Gastrocnemius medialis (tissue), 4 donors: ENCODE measurements around the gene PHF2. TPM values are rescaled to one million over a fixed set of nuclear protein-coding genes. Genes with fewer than 3 reads are reported as not detected.

Source experiments
- ATAC-seq, 2 donors: fragments of 150-250 bp; one replicate each; pipeline ENCODE4 v1.9.1; 2016
- DNase-seq, 2 donors: peaks; one replicate each; pipeline ENCODE4 v3.0.0-alpha.2; 2019
- H3K27ac ChIP-seq, 4 donors: fragments of 200-600 bp; sonication (generic); 1 replicate in 1 of 4; 2 replicates in 3 of 4; pipeline ENCODE4 v1.5.1; 2016 to 2018; ENCODE audit warnings: mild to moderate bottlenecking in 2 of 4, moderate library complexity in 1 of 4
- H3K27me3 ChIP-seq, 3 donors: fragments of 200-600 bp; sonication (generic) in 2 of 3; 1 replicate in 1 of 3; 2 replicates in 2 of 3; pipeline versions ENCODE4 v1.5.1 to v1.6.0; 2016 to 2019; ENCODE audit warnings: mild to moderate bottlenecking in 1 of 3, moderate library complexity in 1 of 3
- H3K36me3 ChIP-seq, 2 donors: fragments of 200-600 bp; sonication (generic) in 1 of 2; one replicate each; pipeline ENCODE4 v1.5.1; 2017 to 2018
- H3K4me1 ChIP-seq, 2 donors: fragments of 200-600 bp; sonication (generic) in 1 of 2; one replicate each; pipeline ENCODE4 v1.5.1; 2016 to 2017; ENCODE audit warnings: mild to moderate bottlenecking in 2 of 2
- H3K4me3 ChIP-seq, 4 donors: fragments of 200-600 bp; sonication (generic) in 3 of 4; 1 replicate in 1 of 4; 2 replicates in 3 of 4; pipeline ENCODE4 v1.5.1; 2016 to 2019; ENCODE audit warnings: mild to moderate bottlenecking in 2 of 4
- H3K9me3 ChIP-seq, 3 donors: fragments of 200-600 bp; sonication (generic) in 2 of 3; 1 replicate in 1 of 3; 2 replicates in 2 of 3; pipeline ENCODE4 v1.5.1; 2016 to 2019
- CTCF ChIP-seq, 5 experiments: fragments of 450-650 bp in 3 of 5; fragments of 200-600 bp in 2 of 5; sonication (generic) in 2 of 5; IDR thresholded peaks in 4 of 5; conservative IDR thresholded peaks in 1 of 5; 1 replicate in 4 of 5; 2 replicates in 1 of 5; pipeline ENCODE4 v1.5.1; 2016 to 2019; ENCODE audit warnings: antibody characterized with exemption in 5 of 5, mild to moderate bottlenecking in 3 of 5, moderate library complexity in 3 of 5
- POLR2A ChIP-seq, 2 donors: fragments of 450-650 bp; IDR thresholded peaks; one replicate each; pipeline ENCODE4 v1.6.1; 2017; ENCODE audit warnings: antibody characterized with exemption in 2 of 2, mild to moderate bottlenecking in 2 of 2, moderate library complexity in 2 of 2
- in situ Hi-C, 4 donors: fragments of 200-750 bp; cut with MboI; loops; one replicate each; pipeline versions ENCODE4 v1.15.0 to v1.8.0; 2017; ENCODE audit warnings: low sequenced_read_pairs in 4 of 4
- intact Hi-C: fragments of 100-400 bp; cut with DNase I; formaldehyde crosslinking; loops from one replicate; pipeline ENCODE4 v1.15.1; 2023; ENCODE audit warnings: low total_unique reads
- total RNA-seq, 4 donors: library from RNA; depleted of rRNA; stranded (reverse); fragments of >200 nt; gene quantifications; one replicate each; pipeline versions ENCODE4 v1.1.0 to v1.2.3, GENCODE V29; 2016

Gene PHF2
- total RNA-seq, 4 donors from 2014 or later = 18.8 to 24.3 (median 21.9) TPM

GRCh38 chr9:93567271-93567959 is 9.0 kb upstream of the PHF2 start:
- no peaks in the 10 kb centered on the region for H3K9me3 ChIP-seq
- intact Hi-C loops (loop anchor here (2.0 to 5.0 kb wide), 2 partner anchors 57 to 360 kb away; no protein-coding TSS in a partner anchor), in situ Hi-C loops (loop anchor here (5.0 to 25.0 kb wide), 5 partner anchors 105 to 405 kb away; partner anchors contain the start of genes FAM120A (in 3 of the 4) and FAM120AOS (in 3 of the 4))
- peaks cover 10 to 13% of the 10 kb centered on the region in 2 donors for H3K4me1 ChIP-seq
- H3K4me3 ChIP-seq = peak overlapping the region; percentile 64 to 88 (median 72)
- peak in 1 of 2 donors; percentile 36 for ATAC-seq
- no peaks in the 10 kb centered on the region for H3K27me3 ChIP-seq
- peaks cover 0 to 29% of the 10 kb centered on the region in 2 donors for H3K36me3 ChIP-seq
- TF ChIP-seq POLR2A (IDR thresholded peaks at IDR 0.05) (no peak), CTCF (IDR thresholded peaks at IDR 0.05 in 4 of 5, conservative IDR thresholded peaks at IDR 0.05 in 1 of 5) (no peak)
- peak overlapping the region; percentile 89 to 99 (median 94) for H3K27ac ChIP-seq
- DNase-seq = peak in 1 of 2 donors; percentile 38

GRCh38 chr9:93568169-93568568 is 8.2 kb upstream of the PHF2 start:
- in situ Hi-C loops (loop anchor here (5.0 to 25.0 kb wide), 5 partner anchors 106 to 406 kb away; partner anchors contain the start of genes FAM120A (in 3 of the 4) and FAM120AOS (in 3 of the 4)), intact Hi-C loops (loop anchor here (5.0 kb wide), 1 partner anchor 361 kb away; no protein-coding TSS in a partner anchor)

GRCh38 chr9:93569621-93570174 is 6.7 kb upstream of the PHF2 start:
- intact Hi-C loops = loop anchor here (5.0 kb wide), 1 partner anchor 362 kb away; no protein-coding TSS in a partner anchor
- no peaks in the 10 kb centered on the region for H3K9me3 ChIP-seq
- in situ Hi-C loops = loop anchor here (5.0 to 25.0 kb wide), 5 partner anchors 107 to 407 kb away; partner anchors contain the start of genes FAM120A (in 3 of the 4) and FAM120AOS (in 3 of the 4)
- peaks cover 0 to 7% of the 10 kb centered on the region in 2 donors for H3K36me3 ChIP-seq
- H3K4me3 ChIP-seq = no peak overlapping the region
- no peak overlapping the region for H3K27ac ChIP-seq
- peaks cover 12 to 13% of the 10 kb centered on the region in 2 donors for H3K4me1 ChIP-seq
- no peaks in the 10 kb centered on the region for H3K27me3 ChIP-seq
- TF ChIP-seq CTCF (IDR thresholded peaks at IDR 0.05 in 4 of 5, conservative IDR thresholded peaks at IDR 0.05 in 1 of 5) (no peak), POLR2A (IDR thresholded peaks at IDR 0.05) (no peak)
- ATAC-seq (no peak), DNase-seq (no peak)

More at GRCh38 chr9:93568169-93568568, 8.2 kb upstream of the PHF2 start:
- Histone ChIP-seq H3K4me1 (peaks cover 10 to 13% of the 10 kb centered on the region in 2 donors), H3K27me3 (no peaks in the 10 kb centered on the region), H3K9me3 (no peaks in the 10 kb centered on the region), H3K36me3 (peaks cover 0 to 22% of the 10 kb centered on the region in 2 donors), H3K4me3 (no peak overlapping the region), H3K27ac (no peak overlapping the region)
- no peak for DNase-seq
- no peak for ATAC-seq
- no peak for TF ChIP-seq CTCF (IDR thresholded peaks at IDR 0.05 in 4 of 5, conservative IDR thresholded peaks at IDR 0.05 in 1 of 5)
- TF ChIP-seq POLR2A (IDR thresholded peaks at IDR 0.05) = no peak

GRCh38 chr9:93572221-93572620 is 4.2 kb upstream of the PHF2 start:
- H3K27ac ChIP-seq = no peak overlapping the region
- H3K4me1 ChIP-seq = peaks cover 12 to 13% of the 10 kb centered on the region in 2 donors
- no peaks in the 10 kb centered on the region for H3K36me3 ChIP-seq
- intact Hi-C loops = no loop called here
- H3K9me3 ChIP-seq = no peaks in the 10 kb centered on the region
- TF ChIP-seq POLR2A (IDR thresholded peaks at IDR 0.05) = no peak
- no peak for TF ChIP-seq CTCF (IDR thresholded peaks at IDR 0.05 in 4 of 5, conservative IDR thresholded peaks at IDR 0.05 in 1 of 5)
- DNase-seq = no peak
- H3K27me3 ChIP-seq = no peaks in the 10 kb centered on the region
- no peak for ATAC-seq
- in situ Hi-C loops = loop anchor here (25.0 kb wide), 3 partner anchors 110 to 410 kb away; partner anchors contain the start of genes FAM120A (in 1 of the 4) and FAM120AOS (in 1 of the 4)
- no peak overlapping the region for H3K4me3 ChIP-seq
